HepG2 (cell line): ENCODE data around the gene SLC35B1. TPM values are rescaled to one million over a fixed set of nuclear protein-coding genes. Genes with fewer than 3 reads are reported as not detected.

Experiments used
- CBX1 ChIP-seq: IDR thresholded peaks from one replicate; pipeline ENCODE4 v1.6.1; 2016; ENCODE audit warnings: antibody characterized with exemption, low read depth
- DNMT1 ChIP-seq: sonication (generic); formaldehyde crosslinking; IDR thresholded peaks from 2 replicates; pipeline ENCODE4 v1.5.1; 2020; ENCODE audit warnings: mild to moderate bottlenecking, missing genetic modification reagents
- ELF1 ChIP-seq: sonication (generic); formaldehyde crosslinking; IDR thresholded peaks from 2 replicates; pipeline ENCODE4 v1.4.0; 2020; ENCODE audit warnings: missing genetic modification reagents
- GZF1 ChIP-seq: sonication (generic); formaldehyde crosslinking; IDR thresholded peaks from 2 replicates; pipeline ENCODE4 v1.5.1; 2020; ENCODE audit warnings: mild to moderate bottlenecking, missing genetic modification reagents
- IKZF4 ChIP-seq: sonication (generic); formaldehyde crosslinking; IDR thresholded peaks from 2 replicates; pipeline ENCODE4 v1.5.1; 2020; ENCODE audit warnings: borderline replicate concordance, mild to moderate bottlenecking, low read depth, missing genetic modification reagents; ENCODE audit errors: not compliant biosample characterization
- KMT2A ChIP-seq: sonication (generic); formaldehyde crosslinking; IDR thresholded peaks from 2 replicates; pipeline ENCODE4 v1.4.0; 2020; ENCODE audit warnings: missing genetic modification reagents
- MIER2 ChIP-seq: IDR thresholded peaks from 2 replicates; pipeline ENCODE4 v1.6.1; 2016; ENCODE audit warnings: missing biosample characterization, missing genetic modification reagents
- PHF8 ChIP-seq: sonication (generic); formaldehyde crosslinking; IDR thresholded peaks from 2 replicates; pipeline ENCODE4 v1.5.0; 2020; ENCODE audit warnings: missing genetic modification reagents
- RBAK ChIP-seq: sonication (generic); formaldehyde crosslinking; IDR thresholded peaks from 2 replicates; pipeline ENCODE4 v1.5.1; 2020; ENCODE audit warnings: mild to moderate bottlenecking, missing genetic modification reagents
- REXO4 ChIP-seq: sonication (generic); formaldehyde crosslinking; IDR thresholded peaks from 2 replicates; pipeline ENCODE4 v1.8.0; 2022; ENCODE audit warnings: missing genetic modification reagents, mild to moderate bottlenecking, borderline replicate concordance
- SPEN ChIP-seq: sonication (generic); formaldehyde crosslinking; IDR thresholded peaks from 2 replicates; pipeline ENCODE4 v1.5.1; 2020; ENCODE audit warnings: low read depth, mild to moderate bottlenecking, missing genetic modification reagents
- ZBTB38 ChIP-seq: sonication (generic); formaldehyde crosslinking; IDR thresholded peaks from 2 replicates; pipeline ENCODE4 v1.5.1; 2020; ENCODE audit warnings: mild to moderate bottlenecking, missing genetic modification reagents
- ZBTB42 ChIP-seq: sonication (generic); formaldehyde crosslinking; IDR thresholded peaks from 2 replicates; pipeline ENCODE4 v1.5.0; 2020; ENCODE audit warnings: mild to moderate bottlenecking, missing genetic modification reagents
- ZIK1 ChIP-seq: sonication (generic); formaldehyde crosslinking; IDR thresholded peaks from 2 replicates; pipeline ENCODE4 v1.5.0; 2020; ENCODE audit warnings: mild to moderate bottlenecking, low read depth, missing genetic modification reagents, borderline replicate concordance
- ZNF20 ChIP-seq: sonication (generic); formaldehyde crosslinking; IDR thresholded peaks from 2 replicates; pipeline ENCODE4 v1.4.0; 2020; ENCODE audit warnings: mild to moderate bottlenecking, moderate library complexity, missing genetic modification reagents
- ZNF235 ChIP-seq: sonication (generic); formaldehyde crosslinking; IDR thresholded peaks from 2 replicates; pipeline ENCODE4 v1.8.1; 2023; ENCODE audit warnings: mild to moderate bottlenecking, missing genetic modification reagents, borderline replicate concordance
- ZNF556 ChIP-seq: sonication (generic); formaldehyde crosslinking; IDR thresholded peaks from 2 replicates; pipeline ENCODE4 v1.4.0; 2020; ENCODE audit warnings: mild to moderate bottlenecking, missing genetic modification reagents, borderline replicate concordance
- ZNF605 ChIP-seq: sonication (generic); formaldehyde crosslinking; IDR thresholded peaks from 2 replicates; pipeline ENCODE4 v1.8.0; 2022; ENCODE audit warnings: mild to moderate bottlenecking, missing genetic modification reagents
- ZNF703 ChIP-seq: sonication (generic); formaldehyde crosslinking; IDR thresholded peaks from 2 replicates; pipeline ENCODE4 v1.5.1; 2020; ENCODE audit warnings: missing genetic modification reagents, mild to moderate bottlenecking, moderate library complexity, borderline replicate concordance
- ZNF749 ChIP-seq: sonication (generic); formaldehyde crosslinking; IDR thresholded peaks from 2 replicates; pipeline ENCODE4 v1.8.0; 2022; ENCODE audit warnings: mild to moderate bottlenecking, missing genetic modification reagents, moderate library complexity, borderline replicate concordance
- ZNF841 ChIP-seq: sonication (generic); formaldehyde crosslinking; IDR thresholded peaks from 2 replicates; pipeline ENCODE4 v1.8.1; 2023; ENCODE audit warnings: missing genetic modification reagents, borderline replicate concordance
- ZSCAN21 ChIP-seq: sonication (generic); formaldehyde crosslinking; IDR thresholded peaks from 2 replicates; pipeline ENCODE4 v1.8.0; 2022; ENCODE audit warnings: mild to moderate bottlenecking, missing genetic modification reagents, moderate library complexity, borderline replicate concordance
- ZZZ3 ChIP-seq: sonication (generic); formaldehyde crosslinking; IDR thresholded peaks from 2 replicates; pipeline ENCODE4 v1.4.0; 2020; ENCODE audit warnings: missing genetic modification reagents, mild to moderate bottlenecking, borderline replicate concordance
- polyA plus RNA-seq, 8 experiments: library from polyadenylated mRNA; depleted of rRNA in 3 of 8; stranded (reverse) in 7 of 8; unstranded in 1 of 8; fragments of >200 nt; fragmentation: Illumina TruSeq in 4 of 8; extraction: Trizol in 4 of 8; gene quantifications; 2 replicates each; pipeline versions ENCODE4 v1.2.1 to v1.2.3, GENCODE V29; 2011 to 2016; ENCODE audit warnings: low read depth in 4 of 8, missing spikeins in 1 of 8, mixed read lengths in 1 of 8; ENCODE audit not compliant: insufficient read depth in 1 of 8
- total RNA-seq, 5 experiments: library from RNA; depleted of rRNA; stranded (reverse); fragments of >200 nt; fragmentation: Illumina TruSeq; extraction: Trizol; gene quantifications; 2 replicates each; pipeline ENCODE4 v1.2.3, GENCODE V29; 2016; ENCODE audit warnings: low read depth in 1 of 5
- TF ChIP-seq, protein P1 (sequence below): sonication (generic); formaldehyde crosslinking; IDR thresholded peaks from 2 replicates; pipeline ENCODE4 v1.8.0; 2023; ENCODE audit warnings: mild to moderate bottlenecking, missing genetic modification reagents
- TF ChIP-seq, protein P2 (sequence below): sonication (generic); formaldehyde crosslinking; IDR thresholded peaks from 2 replicates; pipeline ENCODE4 v1.8.0; 2022; ENCODE audit warnings: missing genetic modification reagents, mild to moderate bottlenecking, borderline replicate concordance
- TF ChIP-seq, protein P3 (sequence below): sonication (generic); formaldehyde crosslinking; IDR thresholded peaks from 2 replicates; pipeline ENCODE4 v1.8.1; 2022; ENCODE audit warnings: mild to moderate bottlenecking, missing genetic modification reagents
- TF ChIP-seq, protein P4 (sequence below): sonication (generic); formaldehyde crosslinking; IDR thresholded peaks from 2 replicates; pipeline ENCODE4 v1.4.0; 2020; ENCODE audit warnings: missing genetic modification reagents, borderline replicate concordance

Gene SLC35B1
- total and polyA plus RNA-seq, 2 of the 13 experiments (the other 11 are each of a cell fraction or from before 2014, with no cell fraction given): 99.6 to 113 TPM

DNA sequence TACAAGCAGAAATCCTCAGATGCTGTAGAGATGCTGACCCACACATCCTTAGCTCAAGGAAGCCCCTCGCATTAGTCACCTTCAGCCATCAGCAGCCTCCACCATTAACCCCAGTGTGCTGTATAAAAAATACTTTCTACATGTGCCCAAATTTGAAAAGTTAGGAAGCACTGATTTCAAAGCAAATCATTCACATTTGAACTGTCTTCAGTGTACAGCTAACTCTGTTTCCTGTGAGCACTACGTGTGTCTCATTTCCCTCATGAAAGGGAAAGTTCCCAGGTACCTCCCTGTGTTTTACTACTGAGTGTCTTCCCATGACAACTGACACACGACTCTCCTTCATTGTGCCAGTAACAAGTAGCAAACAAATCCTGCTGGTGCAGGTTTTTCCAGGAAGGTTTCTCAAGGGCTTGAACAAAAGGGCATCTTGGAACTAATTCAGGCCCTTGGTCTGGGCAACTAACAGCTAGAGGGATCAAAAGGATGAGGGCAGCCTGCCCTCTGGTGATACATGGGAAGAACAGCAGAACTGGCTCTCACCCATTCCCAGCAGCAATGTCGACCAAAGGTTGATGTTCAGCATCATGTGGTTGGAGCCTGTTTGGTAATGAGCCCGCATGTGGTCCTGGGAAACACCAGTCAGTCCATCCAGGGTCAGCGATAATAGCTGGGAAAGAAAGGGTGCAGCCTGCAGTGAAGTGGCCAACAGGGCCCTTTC, 4.0 kb downstream of the SLC35B1 start (continued):
- TF ChIP-seq, protein P1, sequence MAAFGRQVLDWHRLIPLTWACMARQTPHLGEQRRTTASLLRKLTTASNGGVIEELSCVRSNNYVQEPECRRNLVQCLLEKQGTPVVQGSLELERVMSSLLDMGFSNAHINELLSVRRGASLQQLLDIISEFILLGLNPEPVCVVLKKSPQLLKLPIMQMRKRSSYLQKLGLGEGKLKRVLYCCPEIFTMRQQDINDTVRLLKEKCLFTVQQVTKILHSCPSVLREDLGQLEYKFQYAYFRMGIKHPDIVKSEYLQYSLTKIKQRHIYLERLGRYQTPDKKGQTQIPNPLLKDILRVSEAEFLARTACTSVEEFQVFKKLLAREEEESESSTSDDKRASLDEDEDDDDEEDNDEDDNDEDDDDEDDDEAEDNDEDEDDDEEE (CRISPR knock-in tag): no peak
- no peak for TF ChIP-seq RBAK (CRISPR knock-in tag)
- TF ChIP-seq, protein P2, sequence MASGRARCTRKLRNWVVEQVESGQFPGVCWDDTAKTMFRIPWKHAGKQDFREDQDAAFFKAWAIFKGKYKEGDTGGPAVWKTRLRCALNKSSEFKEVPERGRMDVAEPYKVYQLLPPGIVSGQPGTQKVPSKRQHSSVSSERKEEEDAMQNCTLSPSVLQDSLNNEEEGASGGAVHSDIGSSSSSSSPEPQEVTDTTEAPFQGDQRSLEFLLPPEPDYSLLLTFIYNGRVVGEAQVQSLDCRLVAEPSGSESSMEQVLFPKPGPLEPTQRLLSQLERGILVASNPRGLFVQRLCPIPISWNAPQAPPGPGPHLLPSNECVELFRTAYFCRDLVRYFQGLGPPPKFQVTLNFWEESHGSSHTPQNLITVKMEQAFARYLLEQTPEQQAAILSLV (CRISPR knock-in tag): 0 out of 2 replicates have a peak, but pooled peaks have one; percentile 69
- TF ChIP-seq PHF8 (CRISPR knock-in tag): no peak
- TF ChIP-seq IKZF4 (CRISPR knock-in tag): no peak
- peak; percentile 64; the same call in 1 of the 2 replicates for TF ChIP-seq ZBTB38 (CRISPR knock-in tag)
- no peak for TF ChIP-seq ZZZ3 (CRISPR knock-in tag)
- TF ChIP-seq CBX1: no peak
- no peak for TF ChIP-seq ZIK1 (CRISPR knock-in tag)
- no peak for TF ChIP-seq ZNF20 (CRISPR knock-in tag)
- TF ChIP-seq MIER2: 0 out of 2 replicates have a peak, but pooled peaks have one; percentile 52
- TF ChIP-seq DNMT1: no peak
- TF ChIP-seq ZNF749 (CRISPR knock-in tag): no peak
- no peak for TF ChIP-seq ZNF605 (CRISPR knock-in tag)
- peak; percentile 36; the same call in 1 of the 2 replicates for TF ChIP-seq ZSCAN21
- TF ChIP-seq REXO4: no peak
- TF ChIP-seq, protein P3, sequence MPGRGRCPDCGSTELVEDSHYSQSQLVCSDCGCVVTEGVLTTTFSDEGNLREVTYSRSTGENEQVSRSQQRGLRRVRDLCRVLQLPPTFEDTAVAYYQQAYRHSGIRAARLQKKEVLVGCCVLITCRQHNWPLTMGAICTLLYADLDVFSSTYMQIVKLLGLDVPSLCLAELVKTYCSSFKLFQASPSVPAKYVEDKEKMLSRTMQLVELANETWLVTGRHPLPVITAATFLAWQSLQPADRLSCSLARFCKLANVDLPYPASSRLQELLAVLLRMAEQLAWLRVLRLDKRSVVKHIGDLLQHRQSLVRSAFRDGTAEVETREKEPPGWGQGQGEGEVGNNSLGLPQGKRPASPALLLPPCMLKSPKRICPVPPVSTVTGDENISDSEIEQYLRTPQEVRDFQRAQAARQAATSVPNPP (CRISPR knock-in tag): no peak
- TF ChIP-seq ZNF556 (CRISPR knock-in tag): no peak
- TF ChIP-seq ZNF841 (CRISPR knock-in tag): no peak
- TF ChIP-seq ZNF235 (CRISPR knock-in tag): no peak
- TF ChIP-seq SPEN: peak; percentile 73; the same call in 1 of the 2 replicates
- TF ChIP-seq KMT2A: 0 out of 2 replicates have a peak, but pooled peaks have one; percentile 28
- no peak for TF ChIP-seq GZF1 (CRISPR knock-in tag)
- no peak for TF ChIP-seq ELF1
- TF ChIP-seq ZNF703 (CRISPR knock-in tag): no peak
- TF ChIP-seq, protein P4, sequence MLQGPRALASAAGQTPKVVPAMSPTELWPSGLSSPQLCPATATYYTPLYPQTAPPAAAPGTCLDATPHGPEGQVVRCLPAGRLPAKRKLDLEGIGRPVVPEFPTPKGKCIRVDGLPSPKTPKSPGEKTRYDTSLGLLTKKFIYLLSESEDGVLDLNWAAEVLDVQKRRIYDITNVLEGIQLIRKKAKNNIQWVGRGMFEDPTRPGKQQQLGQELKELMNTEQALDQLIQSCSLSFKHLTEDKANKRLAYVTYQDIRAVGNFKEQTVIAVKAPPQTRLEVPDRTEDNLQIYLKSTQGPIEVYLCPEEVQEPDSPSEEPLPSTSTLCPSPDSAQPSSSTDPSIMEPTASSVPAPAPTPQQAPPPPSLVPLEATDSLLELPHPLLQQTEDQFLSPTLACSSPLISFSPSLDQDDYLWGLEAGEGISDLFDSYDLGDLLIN: no peak
- no peak for TF ChIP-seq ZBTB42 (CRISPR knock-in tag)
